Tibial nerve (tissue), 4 donors: ENCODE measurements around the gene GALK1. TPM values are rescaled to one million over a fixed set of nuclear protein-coding genes. Genes with fewer than 3 reads are reported as not detected.

ENCODE experiments used
- DNase-seq, 2 donors: peaks; one replicate each; pipeline ENCODE4 v3.0.0-alpha.2; 2019; ENCODE audit warnings: low spot score in 2 of 2
- H3K27ac ChIP-seq, 4 donors: fragments of 200-600 bp; sonication (generic) in 3 of 4; one replicate each; pipeline ENCODE4 v1.5.1; 2017 to 2019; ENCODE audit warnings: mild to moderate bottlenecking in 1 of 4
- H3K27me3 ChIP-seq, 2 donors: fragments of 200-600 bp; sonication (generic) in 1 of 2; one replicate each; pipeline versions ENCODE4 v1.5.1 to v1.6.0; 2017 to 2019
- H3K36me3 ChIP-seq, 3 donors: fragments of 200-600 bp; sonication (generic); one replicate each; pipeline ENCODE4 v1.5.1; 2018 to 2019
- H3K4me1 ChIP-seq, 4 donors: fragments of 200-600 bp; sonication (generic) in 3 of 4; one replicate each; pipeline ENCODE4 v1.5.1; 2017 to 2019
- H3K4me3 ChIP-seq, 4 donors: fragments of 200-600 bp; sonication (generic) in 3 of 4; one replicate each; pipeline ENCODE4 v1.5.1; 2017 to 2019; ENCODE audit warnings: mild to moderate bottlenecking in 1 of 4, moderate library complexity in 1 of 4
- H3K9me3 ChIP-seq, 4 donors: fragments of 200-600 bp; sonication (generic) in 3 of 4; one replicate each; pipeline ENCODE4 v1.5.1; 2017 to 2019
- EP300 ChIP-seq, 2 donors: sonication (generic); formaldehyde crosslinking; IDR thresholded peaks; one replicate each; pipeline ENCODE4 v1.6.1; 2017; ENCODE audit warnings: antibody characterized with exemption in 2 of 2, mild to moderate bottlenecking in 1 of 2
- POLR2A ChIP-seq, 2 donors: fragments of 450-650 bp; IDR thresholded peaks; one replicate each; pipeline ENCODE4 v1.6.1; 2017; ENCODE audit warnings: antibody characterized with exemption in 2 of 2, mild to moderate bottlenecking in 2 of 2, moderate library complexity in 2 of 2
- WGBS, 2 donors: methylation state at CpG; one replicate each; pipeline ENCODE4 v1.1.5; 2018; 5-methylcytosine and 5-hydroxymethylcytosine counted together
- total RNA-seq, 4 donors: library from RNA; depleted of rRNA; stranded (reverse); fragments of >200 nt; gene quantifications; one replicate each; pipeline ENCODE4 v1.1.0, GENCODE V29; 2016
- TF ChIP-seq, protein P1 (sequence below), 5 experiments: fragments of 200-600 bp in 3 of 5; fragments of 450-650 bp in 2 of 5; sonication (generic) in 3 of 5; IDR thresholded peaks; one replicate each; pipeline ENCODE4 v1.5.1; 2016 to 2019; ENCODE audit warnings: antibody characterized with exemption in 5 of 5, mild to moderate bottlenecking in 3 of 5, moderate library complexity in 2 of 5

GALK1 gene
- total RNA-seq, 4 donors from 2014 or later, result 54.5 to 57.5 (median 55.6) TPM

DNA sequence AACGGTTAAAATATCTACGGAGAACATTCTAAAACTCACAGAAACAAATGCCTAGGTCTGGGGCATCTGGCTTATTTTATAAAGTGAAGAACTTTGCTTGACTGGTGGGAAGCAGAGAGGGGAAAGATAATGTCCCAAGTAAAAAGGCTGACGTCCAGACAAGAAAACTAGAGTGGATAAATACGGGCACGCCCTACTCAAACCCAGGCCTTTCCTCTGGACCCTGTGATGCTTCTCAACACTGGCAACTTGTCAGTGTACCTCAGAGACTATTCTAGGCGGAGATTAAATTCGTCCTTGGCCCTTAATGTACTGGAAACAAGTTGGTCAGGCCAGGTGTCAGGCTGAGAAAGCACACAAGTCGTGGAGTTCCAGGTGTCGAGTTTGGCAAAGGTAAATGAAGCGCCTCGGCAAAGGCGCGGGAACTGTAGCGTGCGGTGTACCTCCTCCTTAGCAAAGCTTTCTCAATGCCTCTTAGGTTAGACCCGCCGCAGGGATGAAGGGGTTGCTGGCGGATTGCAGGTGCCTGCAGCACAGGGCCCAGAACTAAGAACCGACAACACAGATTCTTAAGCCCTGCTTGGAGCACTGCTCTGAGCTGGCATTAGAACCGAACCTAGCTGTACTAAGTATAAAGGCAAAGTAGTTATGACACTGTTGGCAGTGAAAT, 18.9 kb upstream of the GALK1 start:
- Histone ChIP-seq H3K4me3 (peak overlapping the region; percentile 7 to 85 (median 58)), H3K4me1 (peaks cover 0 to 54% (median 29%) of the 10 kb centered on the region in 4 donors), H3K27me3 (no peaks in the 10 kb centered on the region), H3K27ac (peak overlapping the region; percentile 95 to 100 (median 98)), H3K36me3 (peaks cover 0 to 3% (median under 1%) of the 10 kb centered on the region in 3 donors), H3K9me3 (no peaks in the 10 kb centered on the region)
- no peak for DNase-seq
- WGBS, 2 donors, result 65 to 72% methylated on average over 20 of the region's 20 CpGs
- TF ChIP-seq, protein P1, sequence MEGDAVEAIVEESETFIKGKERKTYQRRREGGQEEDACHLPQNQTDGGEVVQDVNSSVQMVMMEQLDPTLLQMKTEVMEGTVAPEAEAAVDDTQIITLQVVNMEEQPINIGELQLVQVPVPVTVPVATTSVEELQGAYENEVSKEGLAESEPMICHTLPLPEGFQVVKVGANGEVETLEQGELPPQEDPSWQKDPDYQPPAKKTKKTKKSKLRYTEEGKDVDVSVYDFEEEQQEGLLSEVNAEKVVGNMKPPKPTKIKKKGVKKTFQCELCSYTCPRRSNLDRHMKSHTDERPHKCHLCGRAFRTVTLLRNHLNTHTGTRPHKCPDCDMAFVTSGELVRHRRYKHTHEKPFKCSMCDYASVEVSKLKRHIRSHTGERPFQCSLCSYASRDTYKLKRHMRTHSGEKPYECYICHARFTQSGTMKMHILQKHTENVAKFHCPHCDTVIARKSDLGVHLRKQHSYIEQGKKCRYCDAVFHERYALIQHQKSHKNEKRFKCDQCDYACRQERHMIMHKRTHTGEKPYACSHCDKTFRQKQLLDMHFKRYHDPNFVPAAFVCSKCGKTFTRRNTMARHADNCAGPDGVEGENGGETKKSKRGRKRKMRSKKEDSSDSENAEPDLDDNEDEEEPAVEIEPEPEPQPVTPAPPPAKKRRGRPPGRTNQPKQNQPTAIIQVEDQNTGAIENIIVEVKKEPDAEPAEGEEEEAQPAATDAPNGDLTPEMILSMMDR (IDR thresholded peaks at IDR 0.05), result no peak
- TF ChIP-seq EP300 (IDR thresholded peaks at IDR 0.05) (no peak), POLR2A (IDR thresholded peaks at IDR 0.05) (no peak)

DNA sequence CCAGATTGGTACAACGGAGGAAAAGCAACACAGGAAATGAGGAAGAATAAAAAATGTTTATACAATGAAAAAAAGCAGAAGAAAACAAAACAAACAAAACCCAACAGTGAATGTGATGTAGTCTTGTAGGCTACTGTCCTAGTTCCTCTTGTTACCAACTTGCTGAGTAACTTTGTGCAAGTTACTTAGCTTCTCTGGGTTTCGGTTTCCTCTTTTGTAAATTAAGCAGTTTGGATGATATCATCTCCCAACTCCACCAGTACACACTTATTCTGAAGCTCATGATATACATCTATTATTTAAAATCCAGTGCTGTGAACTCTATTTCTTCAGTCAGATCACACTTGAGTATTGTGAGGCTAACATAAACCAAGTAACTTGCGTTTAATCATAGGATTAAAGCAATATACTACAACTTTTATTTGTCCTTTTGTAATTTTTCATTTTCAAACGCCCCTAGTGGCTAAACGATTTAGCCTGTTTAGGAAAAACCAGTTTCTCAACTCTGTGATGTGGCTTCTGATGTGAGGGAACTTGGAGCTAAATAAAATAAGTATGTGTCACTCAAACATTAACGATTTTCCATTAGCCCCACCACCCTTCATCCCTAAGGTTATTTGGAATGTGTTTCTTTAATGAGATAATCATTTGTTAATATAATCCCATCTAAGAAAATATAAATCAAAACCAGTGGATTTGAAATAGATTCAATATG, 18.2 kb upstream of the GALK1 start:
- TF ChIP-seq, protein P1 (IDR thresholded peaks at IDR 0.05), result peak; percentile 67 to 89 (median 73)
- TF ChIP-seq EP300 (IDR thresholded peaks at IDR 0.05) (peak; percentile 37 to 58), POLR2A (IDR thresholded peaks at IDR 0.05) (no peak)
- Histone ChIP-seq H3K4me1 (peaks cover 0 to 48% (median 28%) of the 10 kb centered on the region in 4 donors), H3K27ac (peak overlapping the region; percentile 95 to 100 (median 98)), H3K27me3 (no peaks in the 10 kb centered on the region), H3K4me3 (no peak overlapping the region), H3K9me3 (no peaks in the 10 kb centered on the region), H3K36me3 (peaks cover 5 to 11% (median 8%) of the 10 kb centered on the region in 3 donors)
- peak in 1 of 2 donors; percentile 53 for DNase-seq
- 10 to 11% methylated on average over 6 of the region's 6 CpGs for WGBS, 2 donors

DNA sequence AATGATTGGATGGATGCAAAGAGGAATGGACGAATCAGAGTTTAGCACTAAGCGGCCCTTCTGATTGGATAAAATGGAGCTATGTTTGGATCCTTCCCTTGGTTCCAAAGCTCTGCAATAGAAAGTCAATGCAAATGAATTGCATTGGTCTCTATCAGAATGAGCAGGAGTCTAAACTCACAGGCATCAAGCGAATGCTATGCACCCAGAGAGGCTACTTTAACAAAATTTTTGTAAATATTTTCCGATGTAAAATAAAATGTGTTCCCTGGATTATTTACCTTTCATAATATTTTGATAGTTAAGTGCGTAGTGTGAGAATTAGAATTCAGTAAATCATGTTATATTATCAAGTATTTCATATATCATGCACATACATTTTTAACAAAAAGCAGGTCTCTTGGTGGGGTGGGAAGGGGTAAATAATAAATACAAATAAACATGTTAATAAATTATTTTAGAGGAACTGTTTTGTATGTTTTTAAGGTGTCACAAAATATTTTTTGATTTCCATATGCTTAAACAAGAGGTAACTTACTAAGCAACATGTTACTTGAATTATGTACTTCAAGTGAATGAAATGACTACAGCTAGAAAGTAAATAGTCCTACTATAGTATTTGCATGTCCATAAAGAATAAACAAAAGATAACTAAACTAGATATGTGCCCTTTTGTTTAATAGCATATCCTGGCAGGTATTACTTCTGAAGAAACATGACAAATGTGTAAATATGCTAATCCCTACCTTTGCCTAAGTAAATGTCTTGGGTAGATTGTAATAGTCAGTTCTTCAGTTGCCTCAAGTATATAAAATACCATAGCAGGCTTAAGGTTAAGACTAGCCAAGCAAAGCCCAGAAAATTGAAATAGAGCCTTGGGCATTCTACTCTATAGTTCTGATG, 15.2 kb upstream of the GALK1 start:
- TF ChIP-seq POLR2A (IDR thresholded peaks at IDR 0.05), result no peak
- peak in 1 of 2 donors; percentile 74 for TF ChIP-seq EP300 (IDR thresholded peaks at IDR 0.05)
- TF ChIP-seq, protein P1 (IDR thresholded peaks at IDR 0.05), result peak in 1 of 5 experiments; percentile 9
- Histone ChIP-seq H3K9me3 (no peaks in the 10 kb centered on the region), H3K27me3 (no peaks in the 10 kb centered on the region), H3K4me1 (peaks cover 0 to 45% (median 22%) of the 10 kb centered on the region in 4 donors), H3K36me3 (peaks cover 8 to 39% (median 9%) of the 10 kb centered on the region in 3 donors), H3K27ac (peak overlapping the region in 3 of 4 donors; percentile 37 to 97 (median 45)), H3K4me3 (no peak overlapping the region)
- DNase-seq, result no peak
- WGBS, 2 donors, result 22% methylated on average over 5 of the region's 5 CpGs

GRCh38 chr17:75779250-75779986, 14.4 kb upstream of the GALK1 start:
- peaks cover 8 to 47% (median 9%) of the 10 kb centered on the region in 3 donors for H3K36me3 ChIP-seq
- 0 to 1% methylated on average over 43 to 75 of the region's 84 CpGs for WGBS, 2 donors
- no peaks in the 10 kb centered on the region for H3K9me3 ChIP-seq
- peak overlapping the region; percentile 79 to 94 (median 90) for H3K4me3 ChIP-seq
- H3K27me3 ChIP-seq, result no peaks in the 10 kb centered on the region
- peak; percentile 95 to 98 for DNase-seq
- peak overlapping the region; percentile 97 to 99 (median 99) for H3K27ac ChIP-seq
- H3K4me1 ChIP-seq, result peaks cover 0 to 53% (median 25%) of the 10 kb centered on the region in 4 donors
- peak; percentile 100 for TF ChIP-seq POLR2A (IDR thresholded peaks at IDR 0.05)
- TF ChIP-seq EP300 (IDR thresholded peaks at IDR 0.05), result peak; percentile 90 to 100
- TF ChIP-seq, protein P1 (IDR thresholded peaks at IDR 0.05), result peak in 1 of 5 experiments; percentile 53
